ENCODE data around the gene SNTG2. TPM values are rescaled to one million over a fixed set of nuclear protein-coding genes. Genes with fewer than 3 reads are reported as not detected.

The SNTG2 gene
- total and polyA plus RNA-seq, 4 donors, result not detected

GRCh38 chr2:1353124-1353523 is 402.5 kb downstream of the SNTG2 start:
- no peak for TF ChIP-seq MAX (IDR thresholded peaks at IDR 0.05)
- no peak for TF ChIP-seq HNF4G (IDR thresholded peaks at IDR 0.05)
- TF ChIP-seq ZBTB33 (IDR thresholded peaks at IDR 0.05), result no peak
- no peak for TF ChIP-seq EGR1 (IDR thresholded peaks at IDR 0.05; ENCODE audit: low read depth in 2 of 2)
- TF ChIP-seq RAD21 (IDR thresholded peaks at IDR 0.05), result no peak
- TF ChIP-seq NR2F2 (IDR thresholded peaks at IDR 0.05), result no peak
- no peak for TF ChIP-seq FOXA1 (IDR thresholded peaks at IDR 0.05)
- no peak for TF ChIP-seq FOXA2 (IDR thresholded peaks at IDR 0.05)
- no peak for TF ChIP-seq JUND (IDR thresholded peaks at IDR 0.05)
- no peak for TF ChIP-seq HNF4A (conservative IDR thresholded peaks at IDR 0.05)
- no peak for TF ChIP-seq GABPA (IDR thresholded peaks at IDR 0.05 in 1 of 2, conservative IDR thresholded peaks at IDR 0.05 in 1 of 2)
- no peak for TF ChIP-seq CTCF (IDR thresholded peaks at IDR 0.05; ENCODE audit: low read depth, low read length, missing input control)
- no peak for TF ChIP-seq REST (IDR thresholded peaks at IDR 0.05)
- TF ChIP-seq SP1 (IDR thresholded peaks at IDR 0.05), result no peak
- no peak for TF ChIP-seq TAF1 (conservative IDR thresholded peaks at IDR 0.05)
- H3K27me3 ChIP-seq (ENCODE audit: control insufficient read depth in 4 of 4, insufficient read depth in 4 of 4, low read length in 3 of 4), result no peaks in the 10 kb centered on the region
- peaks cover 2 to 12% (median 10%) of the 10 kb centered on the region in 4 donors for H3K9me3 ChIP-seq (ENCODE audit: control insufficient read depth in 4 of 4, low read length in 3 of 4)
- no peaks in the 10 kb centered on the region for H3K4me1 ChIP-seq (ENCODE audit: control insufficient read depth in 4 of 4, insufficient read depth in 4 of 4, low read length in 3 of 4)
- no peak overlapping the region for H3K4me3 ChIP-seq (ENCODE audit: low read depth in 1 of 3, low read length in 3 of 3)
- DNase-seq (ENCODE audit: low spot score), result no peak
- WGBS, result 78% methylated on average over 9 of the region's 9 CpGs
- H3K9ac ChIP-seq (ENCODE audit: low read depth in 1 of 2, low read length in 2 of 2), result no peak overlapping the region
- H3K36me3 ChIP-seq (ENCODE audit: control insufficient read depth in 4 of 4, insufficient read depth in 3 of 4, low read depth in 1 of 4, low read length in 3 of 4), result no peaks in the 10 kb centered on the region
- no peak overlapping the region for H3K27ac ChIP-seq (ENCODE audit: low read depth in 1 of 2, low read length in 2 of 2)

GRCh38 chr2:1353543-1353942 is 402.9 kb downstream of the SNTG2 start:
- no peak overlapping the region for H3K27ac ChIP-seq (ENCODE audit: low read depth in 1 of 2, low read length in 2 of 2)
- H3K27me3 ChIP-seq (ENCODE audit: control insufficient read depth in 4 of 4, insufficient read depth in 4 of 4, low read length in 3 of 4), result no peaks in the 10 kb centered on the region
- TF ChIP-seq RXRA (IDR thresholded peaks at IDR 0.05), result no peak
- no peak for TF ChIP-seq FOXA1 (IDR thresholded peaks at IDR 0.05)
- H3K4me1 ChIP-seq (ENCODE audit: control insufficient read depth in 4 of 4, insufficient read depth in 4 of 4, low read length in 3 of 4), result no peaks in the 10 kb centered on the region
- WGBS, result 83% methylated on average over 10 of the region's 10 CpGs
- H3K36me3 ChIP-seq (ENCODE audit: control insufficient read depth in 4 of 4, insufficient read depth in 3 of 4, low read depth in 1 of 4, low read length in 3 of 4), result no peaks in the 10 kb centered on the region
- no peak overlapping the region for H3K9ac ChIP-seq (ENCODE audit: low read depth in 1 of 2, low read length in 2 of 2)
- H3K9me3 ChIP-seq (ENCODE audit: control insufficient read depth in 4 of 4, low read length in 3 of 4), result peaks cover 2 to 10% (median 7%) of the 10 kb centered on the region in 4 donors
- DNase-seq (ENCODE audit: low spot score), result no peak
- no peak overlapping the region for H3K4me3 ChIP-seq (ENCODE audit: low read depth in 1 of 3, low read length in 3 of 3)
